OCI-LY3 (cell line): Measurements from ENCODE around the gene LEMD2.
A peak's percentile ranks its signal among the peaks of the same experiment; 100 is the strongest.

ENCODE experiments used
- H2AFZ ChIP-seq: fragments of 200-600, 300-600 bp; shearing (Covaris generic); 2 replicates; pipeline ENCODE4 v1.6.0; 2014; ENCODE audit warnings: antibody characterized with exemption, low read depth, low read length
- H3K27ac ChIP-seq: fragments of 200-600, 300-600 bp; sonication (generic); 2 replicates; pipeline ENCODE4 v1.5.1; 2014; ENCODE audit warnings: mild to moderate bottlenecking, low read length, moderate library complexity, mixed read lengths
- H3K27me3 ChIP-seq: fragments of 200-600, 300-600 bp; sonication (generic); 2 replicates; pipeline ENCODE4 v1.6.1; 2014; ENCODE audit warnings: low read depth, low read length, mixed read lengths
- H3K36me3 ChIP-seq: fragments of 200-600, 300-600 bp; sonication (generic); replicated peaks from 2 replicates; pipeline ENCODE3; 2014; ENCODE audit warnings: low read depth, low read length, mixed read lengths
- H3K4me1 ChIP-seq: fragments of 300-600, 200-600 bp; sonication (generic); 2 replicates; pipeline ENCODE4 v1.6.1; 2014; ENCODE audit warnings: low read length, mixed read lengths
- H3K4me2 ChIP-seq: fragments of 200-600, 300-600 bp; sonication (generic); 2 replicates; pipeline ENCODE4 v1.6.1; 2014; ENCODE audit warnings: low read length, mixed read lengths
- H3K4me3 ChIP-seq: fragments of 300-600, 200-600 bp; sonication (generic); 2 replicates; pipeline ENCODE4 v1.5.1; 2014; ENCODE audit warnings: antibody characterized with exemption, mild to moderate bottlenecking, low read length, moderate library complexity
- H3K79me2 ChIP-seq: fragments of 300-600, 200-600 bp; shearing (Covaris generic); 2 replicates; pipeline ENCODE4 v1.6.1; 2014; ENCODE audit warnings: mild to moderate bottlenecking, low read length, mixed read lengths
- H3K9ac ChIP-seq: fragments of 300-600, 200-600 bp; shearing (Covaris generic); 2 replicates; pipeline ENCODE4 v1.6.0; 2014; ENCODE audit warnings: mild to moderate bottlenecking, low read length, moderate library complexity
- H3K9me3 ChIP-seq: fragments of 200-600, 300-600 bp; shearing (Covaris generic); 2 replicates; pipeline ENCODE4 v1.6.1; 2014; ENCODE audit warnings: low read length, mixed read lengths; ENCODE audit not compliant: insufficient read depth
- H4K20me1 ChIP-seq: fragments of 200-600, 300-600 bp; sonication (generic); 2 replicates; pipeline ENCODE4 v1.6.1; 2016; ENCODE audit warnings: low read length, mixed read lengths; ENCODE audit not compliant: insufficient read depth
- CTCF ChIP-seq: fragments of 200-600, 300-600 bp; sonication (generic); IDR thresholded peaks from 2 replicates; pipeline ENCODE4 v1.5.1; 2014; ENCODE audit warnings: antibody characterized with exemption, low read length, low read depth
- EZH2phosphoT487 ChIP-seq: fragments of 200-600 bp; shearing (Covaris generic); IDR thresholded peaks from 2 replicates; pipeline ENCODE4 v1.6.1; 2018; ENCODE audit warnings: antibody characterized with exemption, mixed run types, low read depth

The LEMD2 gene

GRCh38 chr6:33815854-33816253, 26.9 kb upstream of the LEMD2 start:
- peak overlapping the region; percentile 7; the same call in 1 of the 2 replicates for H3K4me3 ChIP-seq
- H3K79me2 ChIP-seq: no peaks in the 10 kb centered on the region
- H3K4me1 ChIP-seq: no peaks in the 10 kb centered on the region
- no peaks in the 10 kb centered on the region for H3K36me3 ChIP-seq
- TF ChIP-seq EZH2phosphoT487 (no peak), CTCF (no peak)
- H3K9me3 ChIP-seq: no peaks in the 10 kb centered on the region
- H3K27ac ChIP-seq: no peak overlapping the region
- H3K4me2 ChIP-seq: no peak overlapping the region
- no peak overlapping the region for H2AFZ ChIP-seq
- no peak overlapping the region for H3K9ac ChIP-seq
- H4K20me1 ChIP-seq: no peaks in the 10 kb centered on the region
- no peaks in the 10 kb centered on the region for H3K27me3 ChIP-seq

- Histone ChIP-seq H3K79me2 (no peaks in the 10 kb centered on the region), H2AFZ (no peak overlapping the region), H3K27me3 (no peaks in the 10 kb centered on the region), H3K9ac (no peak overlapping the region), H3K27ac (no peak overlapping the region), H3K4me2 (no peak overlapping the region), H3K4me1 (no peaks in the 10 kb centered on the region), H4K20me1 (no peaks in the 10 kb centered on the region), H3K4me3 (no peak overlapping the region), H3K9me3 (no peaks in the 10 kb centered on the region), H3K36me3 (no peaks in the 10 kb centered on the region)
- TF ChIP-seq CTCF (no peak), EZH2phosphoT487 (no peak)
Measured at GRCh38 chr6:33813990-33814985, 25.4 kb upstream of the LEMD2 start.

- no peaks in the 10 kb centered on the region for H3K79me2 ChIP-seq
- H3K27me3 ChIP-seq: no peaks in the 10 kb centered on the region
- H3K4me1 ChIP-seq: no peaks in the 10 kb centered on the region
- no peak overlapping the region for H2AFZ ChIP-seq
- no peaks in the 10 kb centered on the region for H3K9me3 ChIP-seq
- no peak for TF ChIP-seq EZH2phosphoT487
- no peak for TF ChIP-seq CTCF
- H3K4me3 ChIP-seq: no peak overlapping the region
- H3K4me2 ChIP-seq: no peak overlapping the region
- no peaks in the 10 kb centered on the region for H3K36me3 ChIP-seq
- no peak overlapping the region for H3K27ac ChIP-seq
- no peak overlapping the region for H3K9ac ChIP-seq
- no peaks in the 10 kb centered on the region for H4K20me1 ChIP-seq
Measured at GRCh38 chr6:33813246-33813904, 24.4 kb upstream of the LEMD2 start.

GRCh38 chr6:33812669-33813068, 23.7 kb upstream of the LEMD2 start:
- no peaks in the 10 kb centered on the region for H3K9me3 ChIP-seq
- H3K4me2 ChIP-seq: no peak overlapping the region
- H2AFZ ChIP-seq: no peak overlapping the region
- no peaks in the 10 kb centered on the region for H3K27me3 ChIP-seq
- no peak overlapping the region for H3K9ac ChIP-seq
- no peaks in the 10 kb centered on the region for H3K79me2 ChIP-seq
- H3K4me1 ChIP-seq: no peaks in the 10 kb centered on the region
- H3K27ac ChIP-seq: no peak overlapping the region
- no peaks in the 10 kb centered on the region for H4K20me1 ChIP-seq
- H3K36me3 ChIP-seq: no peaks in the 10 kb centered on the region
- no peak overlapping the region for H3K4me3 ChIP-seq
- TF ChIP-seq CTCF (no peak), EZH2phosphoT487 (no peak)
